ENCODE results near the gene KNCN.
A peak's percentile ranks its signal among the peaks of the same experiment; 100 is the strongest.

The KNCN gene

GRCh38 chr1:46525253-46525983, 26.0 kb downstream of the KNCN start:
- DNase-seq (ENCODE audit: low read depth in 2 of 2), result no peak

- DNase-seq (ENCODE audit: low read depth in 2 of 2), result no peak
Measured at GRCh38 chr1:46524843-46525242, 26.6 kb downstream of the KNCN start.

- no peak for DNase-seq (ENCODE audit: low read depth in 2 of 2)
Measured at GRCh38 chr1:46523496-46524353, 27.7 kb downstream of the KNCN start.

- no peak for DNase-seq (ENCODE audit: low read depth in 2 of 2)
Measured at GRCh38 chr1:46522969-46523320, 28.5 kb downstream of the KNCN start.

GRCh38 chr1:46522184-46522968, 29.1 kb downstream of the KNCN start:
- DNase-seq (ENCODE audit: low read depth in 2 of 2), result peak in 1 of 2 donors; percentile 15

- DNase-seq (ENCODE audit: low read depth in 2 of 2), result no peak
Measured at GRCh38 chr1:46521414-46521813, 30.0 kb downstream of the KNCN start.

- DNase-seq (ENCODE audit: low read depth in 2 of 2), result no peak
Measured at GRCh38 chr1:46520063-46520911, 31.2 kb downstream of the KNCN start.

- DNase-seq (ENCODE audit: low read depth in 2 of 2), result no peak
Measured at GRCh38 chr1:46519209-46519608, 32.2 kb downstream of the KNCN start.

GRCh38 chr1:46517932-46518498, 33.4 kb downstream of the KNCN start:
- DNase-seq (ENCODE audit: low read depth in 2 of 2), result no peak

- no peak for DNase-seq (ENCODE audit: low read depth in 2 of 2)
Measured at GRCh38 chr1:46517010-46517600, 34.3 kb downstream of the KNCN start.

GRCh38 chr1:46516200-46516950, 35.1 kb downstream of the KNCN start:
- no peak for DNase-seq (ENCODE audit: low read depth in 2 of 2)

- DNase-seq (ENCODE audit: low read depth in 2 of 2), result no peak
Measured at GRCh38 chr1:46515576-46515975, 35.9 kb downstream of the KNCN start.

GRCh38 chr1:46513536-46513935, 37.9 kb downstream of the KNCN start:
- no peak for DNase-seq (ENCODE audit: low read depth in 2 of 2)

- DNase-seq (ENCODE audit: low read depth in 2 of 2), result no peak
Measured at GRCh38 chr1:46512792-46513190, 38.7 kb downstream of the KNCN start.

- no peak for DNase-seq (ENCODE audit: low read depth in 2 of 2)
Measured at GRCh38 chr1:46512135-46512791, 39.2 kb downstream of the KNCN start.

GRCh38 chr1:46510998-46511365, 40.5 kb downstream of the KNCN start:
- DNase-seq (ENCODE audit: low read depth in 2 of 2), result no peak

- DNase-seq (ENCODE audit: low read depth in 2 of 2), result no peak
Measured at GRCh38 chr1:46510341-46510997, 41.0 kb downstream of the KNCN start.

- DNase-seq (ENCODE audit: low read depth in 2 of 2), result no peak
Measured at GRCh38 chr1:46508757-46509156, 42.7 kb downstream of the KNCN start.
